ENCODE results near the gene ZMAT3. TPM values are rescaled to one million over a fixed set of nuclear protein-coding genes. Genes with fewer than 3 reads are reported as not detected.
"Not testable (repeated sequence)": the region's sequence is repeated elsewhere in the genome, so short reads cannot be mapped to it uniquely, and the experiment has no call there.

ZMAT3 gene, protein sequence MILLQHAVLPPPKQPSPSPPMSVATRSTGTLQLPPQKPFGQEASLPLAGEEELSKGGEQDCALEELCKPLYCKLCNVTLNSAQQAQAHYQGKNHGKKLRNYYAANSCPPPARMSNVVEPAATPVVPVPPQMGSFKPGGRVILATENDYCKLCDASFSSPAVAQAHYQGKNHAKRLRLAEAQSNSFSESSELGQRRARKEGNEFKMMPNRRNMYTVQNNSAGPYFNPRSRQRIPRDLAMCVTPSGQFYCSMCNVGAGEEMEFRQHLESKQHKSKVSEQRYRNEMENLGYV
- total RNA-seq (10 to 100 TPM; 12.4 to 16.9 (median 14.7) TPM), polyA plus RNA-seq (1 to 10 TPM; 2.4 to 3.8 (median 3.0) TPM)

DNA sequence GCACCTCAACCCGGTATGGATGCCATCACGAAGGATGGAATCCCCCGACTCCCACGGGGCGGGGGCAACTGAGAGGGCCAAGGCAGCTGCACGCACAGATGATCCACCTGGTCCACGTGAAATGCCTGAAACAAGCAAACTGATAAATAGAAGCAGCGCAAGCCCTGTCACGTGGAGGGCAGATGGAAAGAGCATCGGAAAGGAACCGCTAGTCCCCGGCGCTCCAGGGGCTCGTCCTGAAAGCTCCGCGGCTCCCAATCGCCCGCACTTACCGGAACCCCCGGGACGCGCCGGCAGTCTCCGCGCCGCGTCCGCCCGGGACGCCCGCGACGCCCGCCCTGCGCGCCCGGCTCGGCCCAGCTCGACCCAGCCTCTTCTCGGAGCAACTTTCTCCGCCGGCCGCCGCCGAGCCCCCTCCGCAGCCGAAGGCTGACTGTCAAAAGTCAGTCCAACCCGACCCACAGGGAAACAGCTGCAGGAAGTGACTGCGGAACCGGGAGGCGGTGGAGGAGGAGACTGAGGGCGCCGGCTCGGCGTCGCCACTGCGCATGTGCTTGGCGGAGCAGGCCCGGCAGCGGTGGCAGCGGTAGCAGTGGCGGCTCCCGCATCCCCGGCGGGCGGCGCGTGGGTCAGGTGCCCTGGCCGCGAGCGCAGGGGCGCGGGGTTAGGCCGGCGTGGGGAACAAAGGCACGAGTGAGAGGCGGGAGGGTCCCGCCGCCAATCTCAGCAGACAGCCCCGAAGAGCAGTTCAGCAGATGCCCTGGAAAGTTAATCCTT lies at the start of gene ZMAT3:
Gene ZMAT3, minus strand, starts transcription at position 487 of the 777 bp plus-strand sequence. CDS start 4,057 bp downstream, outside the sequence.
- H3K9me3 ChIP-seq, result no peaks in the 10 kb centered on the region
- DNase-seq, result peak; percentile 92
- WGBS, 2 donors, result 0% methylated on average over 80 of the region's 80 CpGs
- H3K4me3 ChIP-seq, result peak within 1 kb of the TSS; percentile 60 to 92 (median 75)
- H3K36me3 ChIP-seq, result peaks cover 0 to 10% (median 7%) of the 10 kb centered on the region in 4 donors
- intact Hi-C loops (cut with DNase I), result loop anchor here (2.0 to 10.0 kb wide), 4 partner anchors 27 to 253 kb away; partner anchors contain the start of genes PIK3CA and ZNF639
- peaks cover 0 to 29% (median 22%) of the 10 kb centered on the region in 4 donors for H3K4me1 ChIP-seq
- H3K27me3 ChIP-seq, result no peaks in the 10 kb centered on the region
- TF ChIP-seq, protein P1, sequence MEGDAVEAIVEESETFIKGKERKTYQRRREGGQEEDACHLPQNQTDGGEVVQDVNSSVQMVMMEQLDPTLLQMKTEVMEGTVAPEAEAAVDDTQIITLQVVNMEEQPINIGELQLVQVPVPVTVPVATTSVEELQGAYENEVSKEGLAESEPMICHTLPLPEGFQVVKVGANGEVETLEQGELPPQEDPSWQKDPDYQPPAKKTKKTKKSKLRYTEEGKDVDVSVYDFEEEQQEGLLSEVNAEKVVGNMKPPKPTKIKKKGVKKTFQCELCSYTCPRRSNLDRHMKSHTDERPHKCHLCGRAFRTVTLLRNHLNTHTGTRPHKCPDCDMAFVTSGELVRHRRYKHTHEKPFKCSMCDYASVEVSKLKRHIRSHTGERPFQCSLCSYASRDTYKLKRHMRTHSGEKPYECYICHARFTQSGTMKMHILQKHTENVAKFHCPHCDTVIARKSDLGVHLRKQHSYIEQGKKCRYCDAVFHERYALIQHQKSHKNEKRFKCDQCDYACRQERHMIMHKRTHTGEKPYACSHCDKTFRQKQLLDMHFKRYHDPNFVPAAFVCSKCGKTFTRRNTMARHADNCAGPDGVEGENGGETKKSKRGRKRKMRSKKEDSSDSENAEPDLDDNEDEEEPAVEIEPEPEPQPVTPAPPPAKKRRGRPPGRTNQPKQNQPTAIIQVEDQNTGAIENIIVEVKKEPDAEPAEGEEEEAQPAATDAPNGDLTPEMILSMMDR (IDR thresholded peaks at IDR 0.05), result no peak
- TF ChIP-seq EP300 (IDR thresholded peaks at IDR 0.05) (no peak), POLR2AphosphoS5 (IDR thresholded peaks at IDR 0.05) (peak; percentile 24 to 81 (median 73))
- H3K27ac ChIP-seq, result peak within 1 kb of the TSS; percentile 87 to 96 (median 92)

DNA sequence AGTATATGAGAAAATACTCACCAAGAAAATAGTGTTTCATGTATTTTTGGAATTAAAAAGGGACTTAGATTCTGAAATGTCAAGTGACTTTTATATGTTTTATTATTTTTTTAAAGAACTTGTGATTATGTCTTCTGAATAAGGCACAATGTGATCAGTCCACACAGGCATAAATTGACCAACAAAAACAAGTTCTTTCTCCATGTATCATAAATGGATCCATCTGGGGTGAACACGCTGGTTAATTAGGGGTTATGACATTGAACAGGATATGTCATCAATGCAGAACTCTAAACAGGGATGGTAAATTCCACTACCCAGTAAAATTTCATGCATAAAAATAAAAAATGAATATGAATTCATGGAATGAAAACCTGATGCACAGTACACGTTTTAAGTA lies 45.2 kb upstream of the ZMAT3 start:
- DNase-seq, result no peak
- Histone ChIP-seq H3K27me3 (no peaks in the 10 kb centered on the region), H3K27ac (no peak overlapping the region), H3K4me1 (no peaks in the 10 kb centered on the region), H3K9me3 (no peaks in the 10 kb centered on the region), H3K36me3 (no peaks in the 10 kb centered on the region), H3K4me3 (no peak overlapping the region)
- WGBS, 2 donors, result 75 to 77% methylated on average over 2 of the region's 2 CpGs
- intact Hi-C loops (cut with DNase I), result no loop called here
- TF ChIP-seq POLR2AphosphoS5 (IDR thresholded peaks at IDR 0.05) (no peak), EP300 (IDR thresholded peaks at IDR 0.05) (no peak), POLR2A (IDR thresholded peaks at IDR 0.05) (no peak)
- TF ChIP-seq, protein P1 (IDR thresholded peaks at IDR 0.05), result no peak

DNA sequence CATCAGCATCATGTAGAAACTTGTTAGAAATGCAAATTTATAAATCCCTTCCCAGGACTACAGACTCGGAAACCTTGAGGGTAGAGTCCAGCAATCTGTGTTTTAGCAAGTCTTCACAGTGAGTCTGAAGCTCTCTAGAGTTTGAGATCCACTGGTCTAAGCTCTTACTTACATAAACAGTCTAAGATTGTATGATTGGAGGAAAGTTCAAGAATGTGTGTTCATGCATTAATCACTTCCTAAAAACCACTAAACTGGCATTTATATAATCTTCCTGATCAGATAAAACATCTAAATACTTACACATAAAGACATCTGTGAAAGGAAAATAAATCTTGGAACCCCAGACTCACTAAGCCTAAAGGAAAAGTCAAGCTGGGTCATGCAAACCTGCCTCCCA lies 43.8 kb upstream of the ZMAT3 start:
- DNase-seq; H3K9me3 ChIP-seq; H3K27me3 ChIP-seq; H3K36me3 ChIP-seq; intact Hi-C loops (cut with DNase I); H3K4me3 ChIP-seq; H3K4me1 ChIP-seq; H3K27ac ChIP-seq: not testable (repeated sequence)
- 62 to 71% methylated on average over 1 of the region's 1 CpG for WGBS, 2 donors

DNA sequence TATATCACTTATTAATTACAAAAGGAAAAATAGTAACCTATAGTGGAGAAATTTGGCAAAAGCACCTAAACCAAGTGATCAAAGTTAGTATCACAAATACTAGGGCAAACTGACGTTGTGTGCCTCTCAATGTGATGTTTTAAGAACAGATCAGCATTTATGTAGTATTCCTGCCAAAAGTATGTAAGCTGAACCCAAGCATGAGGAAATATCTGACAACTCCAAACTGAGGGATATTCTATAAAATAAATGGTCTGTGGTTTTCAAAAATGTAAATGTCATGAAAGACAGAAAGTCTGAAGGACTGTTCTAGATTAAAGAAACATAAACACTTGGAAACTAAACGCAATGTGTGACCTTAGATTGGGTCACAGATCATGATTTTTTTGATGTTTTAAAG lies 42.3 kb upstream of the ZMAT3 start:
- DNase-seq, result no peak
- WGBS, 2 donors, result 58 to 69% methylated on average over 2 of the region's 2 CpGs
- TF ChIP-seq, protein P1 (IDR thresholded peaks at IDR 0.05), result no peak
- TF ChIP-seq POLR2AphosphoS5 (IDR thresholded peaks at IDR 0.05) (no peak), EP300 (IDR thresholded peaks at IDR 0.05) (no peak), POLR2A (IDR thresholded peaks at IDR 0.05) (no peak)
- Histone ChIP-seq H3K27me3 (no peaks in the 10 kb centered on the region), H3K9me3 (peaks cover 0 to 2% (median 0%) of the 10 kb centered on the region in 4 donors), H3K36me3 (no peaks in the 10 kb centered on the region), H3K4me3 (no peak overlapping the region), H3K27ac (no peak overlapping the region), H3K4me1 (no peaks in the 10 kb centered on the region)
- intact Hi-C loops (cut with DNase I), result no loop called here

DNA sequence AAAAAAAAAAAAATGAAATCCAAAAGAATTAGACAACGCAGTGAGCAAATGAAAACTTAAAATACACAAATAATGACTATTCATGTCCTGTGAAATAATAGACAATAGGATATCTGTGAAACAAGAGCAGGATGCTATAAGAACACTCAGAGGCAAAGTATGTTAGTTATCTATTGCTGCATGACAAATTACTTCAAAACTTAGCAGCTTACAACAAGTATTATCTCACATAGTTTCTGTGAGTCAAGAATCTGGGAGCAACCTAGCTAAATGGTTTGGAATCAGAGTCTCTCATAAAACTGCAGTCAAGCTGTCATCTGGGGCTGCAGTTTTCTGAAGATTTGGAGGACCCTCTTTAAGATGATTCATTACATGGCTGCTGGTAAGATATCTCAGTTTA lies 36.5 kb upstream of the ZMAT3 start:
- intact Hi-C loops (cut with DNase I), result no loop called here
- DNase-seq, result no peak

More for the DNA sequence above, 36.5 kb upstream of the ZMAT3 start:
- Histone ChIP-seq H3K27ac (no peak overlapping the region), H3K36me3 (no peaks in the 10 kb centered on the region), H3K9me3 (peaks cover 0 to 3% (median 0%) of the 10 kb centered on the region in 4 donors), H3K4me3 (no peak overlapping the region), H3K4me1 (no peaks in the 10 kb centered on the region), H3K27me3 (no peaks in the 10 kb centered on the region)
- WGBS, 2 donors, result 83 to 86% methylated on average over 1 of the region's 1 CpG
- TF ChIP-seq EP300 (IDR thresholded peaks at IDR 0.05) (no peak), POLR2AphosphoS5 (IDR thresholded peaks at IDR 0.05) (no peak), POLR2A (IDR thresholded peaks at IDR 0.05) (no peak)
- TF ChIP-seq, protein P1 (IDR thresholded peaks at IDR 0.05), result no peak
